Sigmoid colon (tissue), 4 donors: ENCODE data around the gene CAMTA1.

Experiments used
- CTCF ChIP-seq, 4 experiments: fragments of 450-650 bp in 3 of 4; fragments of 200-600 bp in 1 of 4; IDR thresholded peaks; one replicate each; pipeline ENCODE4 v1.5.1; 2016 to 2019; ENCODE audit warnings: antibody characterized with exemption in 4 of 4, mild to moderate bottlenecking in 3 of 4, moderate library complexity in 2 of 4
- POLR2A ChIP-seq, 2 donors: fragments of 450-650 bp; IDR thresholded peaks; one replicate each; pipeline ENCODE4 v1.6.1; 2016; ENCODE audit warnings: antibody characterized with exemption in 2 of 2, mild to moderate bottlenecking in 2 of 2, moderate library complexity in 2 of 2
- POLR2AphosphoS5 ChIP-seq, 4 donors: sonication (generic); formaldehyde crosslinking; IDR thresholded peaks; one replicate each; pipeline ENCODE4 v1.6.1; 2017; ENCODE audit warnings: antibody characterized with exemption in 4 of 4

GRCh38 chr1:7039590-7040220 is 254.5 kb downstream of the CAMTA1 start:
- TF ChIP-seq CTCF (IDR thresholded peaks at IDR 0.05) (no peak), POLR2A (IDR thresholded peaks at IDR 0.05) (no peak), POLR2AphosphoS5 (IDR thresholded peaks at IDR 0.05) (no peak)
